Measurements from ENCODE around the gene TAF12. TPM values are rescaled to one million over a fixed set of nuclear protein-coding genes. Genes with fewer than 3 reads are reported as not detected.
"Not testable (repeated sequence)": the region's sequence is repeated elsewhere in the genome, so short reads cannot be mapped to it uniquely, and the experiment has no call there.

The TAF12 gene
- total and polyA plus RNA-seq, 4 donors = 15.2 to 29.3 (median 26.7) TPM

DNA sequence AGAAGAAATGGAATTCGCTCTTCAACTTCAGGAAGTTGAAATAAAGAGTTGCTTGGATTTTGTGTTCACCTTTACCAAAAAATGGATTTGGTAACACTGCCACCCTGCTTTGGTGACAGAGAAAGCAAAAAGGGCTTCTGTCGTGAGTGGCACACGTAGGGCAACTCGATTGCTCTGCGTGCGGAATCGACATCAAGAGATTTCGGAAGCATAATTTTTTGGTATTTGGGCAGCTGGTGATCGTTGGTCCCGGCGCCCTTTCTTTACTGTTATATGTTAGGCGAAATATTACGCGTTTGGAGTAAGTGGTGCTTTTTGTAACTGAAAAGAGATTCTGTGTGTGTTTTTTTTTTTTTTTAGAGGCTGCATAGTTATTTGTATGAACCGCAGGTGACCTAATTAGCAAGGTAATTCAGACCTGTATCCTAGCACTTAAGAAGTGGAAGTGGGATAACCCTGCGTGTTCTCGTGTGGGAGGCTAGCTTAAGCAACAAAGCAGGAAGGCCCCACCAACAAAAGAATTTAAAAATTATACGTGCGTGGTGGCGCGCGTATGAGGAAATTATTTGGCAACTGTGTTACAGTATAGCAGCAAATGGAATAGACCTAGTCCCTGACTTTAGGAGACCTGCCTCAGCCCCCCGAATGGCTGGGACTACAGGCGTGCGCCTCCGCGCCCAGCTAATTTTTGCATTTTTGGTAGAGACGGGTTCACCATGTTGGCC is 5.8 kb upstream of the TAF12 start, which contains the start of gene RNU11:
RNU11 (plus strand) TSS at position 127 of the 725 bp plus-strand sequence.
- ATAC-seq (ENCODE audit: insufficient read depth, low FRiP score) = peak; percentile 85
- Histone ChIP-seq H3K9me3 (ENCODE audit: control insufficient read depth in 4 of 4, insufficient read depth in 3 of 4, low read length in 3 of 4) (no peaks in the 10 kb centered on the region), H3K27me3 (ENCODE audit: control insufficient read depth in 3 of 3, insufficient read depth in 3 of 3, low read length in 2 of 3) (no peaks in the 10 kb centered on the region), H3K36me3 (ENCODE audit: control insufficient read depth in 4 of 4, insufficient read depth in 4 of 4, low read length in 4 of 4) (no peaks in the 10 kb centered on the region), H3K4me3 (no peak within 1 kb of the TSS), H3K27ac (ENCODE audit: low read depth in 1 of 2, low read length in 1 of 2) (peak within 1 kb of the TSS; percentile 67 to 91), H3K4me1 (ENCODE audit: control insufficient read depth in 5 of 5, insufficient read depth in 5 of 5, low read length in 5 of 5) (peaks cover 0 to 21% (median 3%) of the 10 kb centered on the region in 5 donors), H3K9ac (ENCODE audit: insufficient read depth in 1 of 2, low read length in 2 of 2) (peak within 1 kb of the TSS; percentile 85 to 96)
- DNase-seq = peak; percentile 94 to 100 (median 99)
- TF ChIP-seq, protein P1, sequence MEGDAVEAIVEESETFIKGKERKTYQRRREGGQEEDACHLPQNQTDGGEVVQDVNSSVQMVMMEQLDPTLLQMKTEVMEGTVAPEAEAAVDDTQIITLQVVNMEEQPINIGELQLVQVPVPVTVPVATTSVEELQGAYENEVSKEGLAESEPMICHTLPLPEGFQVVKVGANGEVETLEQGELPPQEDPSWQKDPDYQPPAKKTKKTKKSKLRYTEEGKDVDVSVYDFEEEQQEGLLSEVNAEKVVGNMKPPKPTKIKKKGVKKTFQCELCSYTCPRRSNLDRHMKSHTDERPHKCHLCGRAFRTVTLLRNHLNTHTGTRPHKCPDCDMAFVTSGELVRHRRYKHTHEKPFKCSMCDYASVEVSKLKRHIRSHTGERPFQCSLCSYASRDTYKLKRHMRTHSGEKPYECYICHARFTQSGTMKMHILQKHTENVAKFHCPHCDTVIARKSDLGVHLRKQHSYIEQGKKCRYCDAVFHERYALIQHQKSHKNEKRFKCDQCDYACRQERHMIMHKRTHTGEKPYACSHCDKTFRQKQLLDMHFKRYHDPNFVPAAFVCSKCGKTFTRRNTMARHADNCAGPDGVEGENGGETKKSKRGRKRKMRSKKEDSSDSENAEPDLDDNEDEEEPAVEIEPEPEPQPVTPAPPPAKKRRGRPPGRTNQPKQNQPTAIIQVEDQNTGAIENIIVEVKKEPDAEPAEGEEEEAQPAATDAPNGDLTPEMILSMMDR (IDR thresholded peaks at IDR 0.05; ENCODE audit: control extremely low read depth, extremely low read depth) = no peak
- WGBS, 2 donors = 1 to 2% methylated on average over 28 of the region's 28 CpGs

DNA sequence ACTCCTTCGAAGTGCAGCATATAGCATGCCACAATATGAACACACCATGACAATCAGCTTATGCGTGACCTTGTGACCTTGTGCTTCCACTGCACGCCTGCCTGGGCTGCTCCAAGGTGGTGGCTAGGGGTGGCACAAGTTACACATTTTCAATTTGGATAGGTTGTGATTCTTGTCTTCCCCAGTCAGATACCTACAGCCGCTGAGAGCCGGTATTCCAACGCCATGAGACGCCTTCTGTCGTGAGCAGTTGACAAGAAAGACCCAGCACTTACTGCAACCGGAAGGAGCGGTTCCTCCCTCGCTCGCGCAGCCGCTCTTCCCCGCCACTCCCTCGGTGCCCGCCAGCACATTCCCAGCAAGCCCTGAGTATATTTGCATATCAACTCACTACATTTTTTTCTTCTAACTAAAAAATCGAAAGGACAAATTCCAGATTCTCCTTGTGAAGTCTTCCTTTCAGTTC is 5.2 kb upstream of the TAF12 start:
- 1% methylated on average over 18 of the region's 18 CpGs for WGBS, 2 donors
- Histone ChIP-seq H3K36me3 (ENCODE audit: control insufficient read depth in 4 of 4, insufficient read depth in 4 of 4, low read length in 4 of 4) (no peaks in the 10 kb centered on the region), H3K4me3 (no peak overlapping the region), H3K4me1 (ENCODE audit: control insufficient read depth in 5 of 5, insufficient read depth in 5 of 5, low read length in 5 of 5) (peaks cover 0 to 24% (median 3%) of the 10 kb centered on the region in 5 donors), H3K27me3 (ENCODE audit: control insufficient read depth in 3 of 3, insufficient read depth in 3 of 3, low read length in 2 of 3) (no peaks in the 10 kb centered on the region), H3K9me3 (ENCODE audit: control insufficient read depth in 4 of 4, insufficient read depth in 3 of 4, low read length in 3 of 4) (no peaks in the 10 kb centered on the region), H3K27ac (ENCODE audit: low read depth in 1 of 2, low read length in 1 of 2) (peak overlapping the region; percentile 67 to 84), H3K9ac (ENCODE audit: insufficient read depth in 1 of 2, low read length in 2 of 2) (peak overlapping the region; percentile 85 to 96)
- TF ChIP-seq, protein P1 (IDR thresholded peaks at IDR 0.05; ENCODE audit: control extremely low read depth, extremely low read depth) = no peak
- DNase-seq = peak in 2 of 3 donors; percentile 95 to 98
- peak; percentile 88 for ATAC-seq (ENCODE audit: insufficient read depth, low FRiP score)

DNA sequence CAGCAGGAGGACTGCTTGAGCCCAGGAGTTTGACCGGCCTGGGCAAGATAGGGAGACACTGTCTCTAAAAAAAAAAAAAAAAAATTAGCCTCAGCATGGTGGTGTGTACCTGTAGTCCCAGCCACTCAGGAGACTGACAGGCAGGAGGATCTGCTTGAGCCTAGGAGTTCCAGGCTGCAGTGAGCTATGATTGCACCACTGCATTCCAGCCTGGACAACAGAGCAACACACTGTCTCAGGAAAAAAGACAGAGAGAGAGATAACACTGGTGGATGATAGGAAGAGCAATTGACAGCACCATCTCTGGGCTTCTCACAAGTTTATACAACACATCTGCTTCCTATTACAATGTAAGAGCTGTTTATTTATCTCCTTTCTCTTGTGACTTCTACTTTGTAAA is 3.2 kb upstream of the TAF12 start:
- Histone ChIP-seq H3K27ac (ENCODE audit: low read depth in 1 of 2, low read length in 1 of 2) (no peak overlapping the region), H3K27me3 (ENCODE audit: control insufficient read depth in 3 of 3, insufficient read depth in 3 of 3, low read length in 2 of 3) (no peaks in the 10 kb centered on the region), H3K4me3 (no peak overlapping the region), H3K36me3 (ENCODE audit: control insufficient read depth in 4 of 4, insufficient read depth in 4 of 4, low read length in 4 of 4) (no peaks in the 10 kb centered on the region), H3K9me3 (ENCODE audit: control insufficient read depth in 4 of 4, insufficient read depth in 3 of 4, low read length in 3 of 4) (no peaks in the 10 kb centered on the region), H3K9ac (ENCODE audit: insufficient read depth in 1 of 2, low read length in 2 of 2) (no peak overlapping the region), H3K4me1 (ENCODE audit: control insufficient read depth in 5 of 5, insufficient read depth in 5 of 5, low read length in 5 of 5) (peaks cover 3 to 34% (median 5%) of the 10 kb centered on the region in 5 donors)
- ATAC-seq (ENCODE audit: insufficient read depth, low FRiP score) (no peak), DNase-seq (no peak)
- TF ChIP-seq, protein P1 (IDR thresholded peaks at IDR 0.05; ENCODE audit: control extremely low read depth, extremely low read depth) = no peak
- WGBS, 2 donors = 88 to 92% methylated on average over 1 of the region's 1 CpG

DNA sequence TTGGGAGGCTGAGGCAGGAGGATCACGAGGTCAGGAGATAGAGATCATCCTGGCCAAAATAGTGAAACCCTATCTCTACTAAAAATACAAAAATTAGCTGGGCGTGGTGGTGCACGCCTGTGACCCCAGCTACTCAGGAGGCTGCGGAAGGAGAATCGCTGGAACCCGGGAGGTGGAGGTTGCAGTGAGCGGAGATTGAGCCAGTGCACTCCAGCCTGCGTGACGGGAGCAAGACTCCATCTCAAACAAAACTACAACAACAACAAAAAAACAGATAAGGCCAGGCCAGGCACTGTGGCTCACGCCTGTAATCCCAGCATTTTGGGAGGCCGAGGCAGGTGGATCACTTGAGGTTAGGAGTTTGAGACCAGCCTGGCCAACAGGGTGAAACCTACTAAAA is 2.5 kb upstream of the TAF12 start:
- ATAC-seq (ENCODE audit: insufficient read depth, low FRiP score); H3K9me3 ChIP-seq (ENCODE audit: control insufficient read depth in 4 of 4, insufficient read depth in 3 of 4, low read length in 3 of 4); H3K36me3 ChIP-seq (ENCODE audit: control insufficient read depth in 4 of 4, insufficient read depth in 4 of 4, low read length in 4 of 4); DNase-seq; H3K9ac ChIP-seq (ENCODE audit: insufficient read depth in 1 of 2, low read length in 2 of 2); H3K4me3 ChIP-seq; H3K27me3 ChIP-seq (ENCODE audit: control insufficient read depth in 3 of 3, insufficient read depth in 3 of 3, low read length in 2 of 3); H3K27ac ChIP-seq (ENCODE audit: low read depth in 1 of 2, low read length in 1 of 2): not testable (repeated sequence)
- H3K4me1 ChIP-seq (ENCODE audit: control insufficient read depth in 5 of 5, insufficient read depth in 5 of 5, low read length in 5 of 5) = peaks cover 3 to 36% (median 5%) of the 10 kb centered on the region in 5 donors
- 96% methylated on average over 11 of the region's 11 CpGs for WGBS, 2 donors
